Breast epithelium (tissue), 4 donors: ENCODE results near the gene POLN. TPM values are rescaled to one million over a fixed set of nuclear protein-coding genes. Genes with fewer than 3 reads are reported as not detected.

Experiments used
- DNase-seq, 2 donors: peaks; one replicate each; pipeline ENCODE4 v3.0.0-alpha.2; 2019; ENCODE audit warnings: low spot score in 2 of 2
- H3K27ac ChIP-seq, 2 donors: fragments of 200-600 bp; sonication (generic) in 1 of 2; one replicate each; pipeline ENCODE4 v1.5.1; 2016 to 2019; ENCODE audit warnings: mild to moderate bottlenecking in 1 of 2
- H3K27me3 ChIP-seq, 2 donors: fragments of 200-600 bp; sonication (generic) in 1 of 2; one replicate each; pipeline versions ENCODE4 v1.5.1 to v1.6.0; 2017 to 2019; ENCODE audit warnings: control low read depth in 1 of 2, mild to moderate bottlenecking in 1 of 2
- H3K36me3 ChIP-seq: fragments of 200-600 bp; one replicate; pipeline ENCODE4 v1.5.1; 2019
- H3K4me1 ChIP-seq, 2 donors: fragments of 200-600 bp; sonication (generic); one replicate each; pipeline ENCODE4 v1.5.1; 2016 to 2019; ENCODE audit warnings: control low read depth in 1 of 2
- H3K4me3 ChIP-seq, 3 donors: fragments of 200-600 bp; sonication (generic); 1 replicate in 2 of 3; 2 replicates in 1 of 3; pipeline ENCODE4 v1.5.1; 2016 to 2019; ENCODE audit warnings: mild to moderate bottlenecking in 3 of 3, moderate library complexity in 2 of 3
- H3K9me3 ChIP-seq, 2 donors: fragments of 200-600 bp; sonication (generic) in 1 of 2; one replicate each; pipeline ENCODE4 v1.5.1; 2016 to 2019; ENCODE audit warnings: control low read depth in 1 of 2
- POLR2A ChIP-seq: fragments of 450-650 bp; IDR thresholded peaks from one replicate; pipeline ENCODE4 v1.6.1; 2016; ENCODE audit warnings: antibody characterized with exemption, mild to moderate bottlenecking, moderate library complexity
- POLR2AphosphoS5 ChIP-seq, 3 donors: sonication (generic); formaldehyde crosslinking; IDR thresholded peaks; one replicate each; pipeline ENCODE4 v1.6.1; 2017; ENCODE audit warnings: antibody characterized with exemption in 3 of 3
- intact Hi-C: fragments of 100-400 bp; cut with DNase I; formaldehyde crosslinking; loops from one replicate; pipeline ENCODE4 v1.15.1; 2023; ENCODE audit warnings: low total_unique reads
- total RNA-seq, 3 donors: library from RNA; depleted of rRNA; stranded (reverse); fragments of >200 nt; gene quantifications; one replicate each; pipeline ENCODE4 v1.1.0, GENCODE V29; 2016
- TF ChIP-seq, protein P1 (sequence below), 3 donors: fragments of 450-650 bp; IDR thresholded peaks; one replicate each; pipeline ENCODE4 v1.5.1; 2016 to 2017; ENCODE audit warnings: antibody characterized with exemption in 3 of 3, mild to moderate bottlenecking in 3 of 3, moderate library complexity in 3 of 3

The POLN gene
- total RNA-seq, 3 donors from 2014 or later: 3.3 to 4.7 (median 4.3) TPM

DNA sequence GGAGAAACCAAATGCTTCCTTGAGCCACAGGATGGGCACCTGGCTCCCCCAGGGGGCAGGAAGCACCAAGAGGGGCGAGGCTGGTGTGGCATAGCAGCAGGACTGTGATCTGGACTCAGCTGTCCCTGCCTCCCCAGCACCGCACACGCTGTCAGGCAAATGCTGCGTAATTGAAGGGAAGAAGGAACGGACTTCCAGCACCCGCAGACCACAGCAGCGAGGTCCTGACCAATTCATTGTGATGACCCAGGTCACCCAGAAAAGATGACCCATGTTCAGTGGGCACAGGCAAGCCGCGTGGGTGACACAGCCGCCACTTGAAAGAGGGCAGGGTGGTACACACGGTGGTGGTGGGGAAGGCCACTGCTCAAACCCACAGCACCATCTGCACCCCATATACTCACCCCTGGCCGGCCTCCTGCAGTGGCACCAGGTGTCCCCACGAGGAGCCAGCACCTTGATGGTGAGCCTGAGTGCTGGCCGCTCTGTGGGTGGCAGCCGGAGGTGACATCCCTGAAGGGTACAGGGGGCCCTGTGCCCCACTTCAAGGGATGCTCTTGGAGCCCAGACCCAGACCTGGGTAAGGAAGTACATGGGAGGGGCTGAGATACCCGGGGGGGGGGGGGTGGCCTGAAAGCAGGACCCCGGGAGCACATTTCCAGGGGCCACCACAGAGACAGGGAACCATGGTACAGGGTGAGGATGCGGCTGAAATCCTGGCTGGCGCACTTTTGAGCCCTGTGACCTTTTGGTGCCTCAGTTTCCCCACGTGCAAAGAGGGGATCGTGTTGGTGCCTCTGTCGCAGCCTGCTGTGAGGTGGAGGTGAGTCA is 171.3 kb downstream of the POLN start:
- no peaks in the 10 kb centered on the region for H3K4me1 ChIP-seq
- H3K27ac ChIP-seq: no peak overlapping the region
- H3K27me3 ChIP-seq: peaks cover 0 to 15% of the 10 kb centered on the region in 2 donors
- intact Hi-C loops: no loop called here
- H3K9me3 ChIP-seq: no peaks in the 10 kb centered on the region
- TF ChIP-seq, protein P1, sequence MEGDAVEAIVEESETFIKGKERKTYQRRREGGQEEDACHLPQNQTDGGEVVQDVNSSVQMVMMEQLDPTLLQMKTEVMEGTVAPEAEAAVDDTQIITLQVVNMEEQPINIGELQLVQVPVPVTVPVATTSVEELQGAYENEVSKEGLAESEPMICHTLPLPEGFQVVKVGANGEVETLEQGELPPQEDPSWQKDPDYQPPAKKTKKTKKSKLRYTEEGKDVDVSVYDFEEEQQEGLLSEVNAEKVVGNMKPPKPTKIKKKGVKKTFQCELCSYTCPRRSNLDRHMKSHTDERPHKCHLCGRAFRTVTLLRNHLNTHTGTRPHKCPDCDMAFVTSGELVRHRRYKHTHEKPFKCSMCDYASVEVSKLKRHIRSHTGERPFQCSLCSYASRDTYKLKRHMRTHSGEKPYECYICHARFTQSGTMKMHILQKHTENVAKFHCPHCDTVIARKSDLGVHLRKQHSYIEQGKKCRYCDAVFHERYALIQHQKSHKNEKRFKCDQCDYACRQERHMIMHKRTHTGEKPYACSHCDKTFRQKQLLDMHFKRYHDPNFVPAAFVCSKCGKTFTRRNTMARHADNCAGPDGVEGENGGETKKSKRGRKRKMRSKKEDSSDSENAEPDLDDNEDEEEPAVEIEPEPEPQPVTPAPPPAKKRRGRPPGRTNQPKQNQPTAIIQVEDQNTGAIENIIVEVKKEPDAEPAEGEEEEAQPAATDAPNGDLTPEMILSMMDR (IDR thresholded peaks at IDR 0.05): no peak
- TF ChIP-seq POLR2A (no peak), POLR2AphosphoS5 (IDR thresholded peaks at IDR 0.05) (no peak)
- no peak overlapping the region for H3K4me3 ChIP-seq
- no peaks in the 10 kb centered on the region for H3K36me3 ChIP-seq
- DNase-seq: no peak

GRCh38 chr4:2069986-2070385 is 171.9 kb downstream of the POLN start:
- intact Hi-C loops: no loop called here
- no peak for DNase-seq
- no peaks in the 10 kb centered on the region for H3K36me3 ChIP-seq
- H3K9me3 ChIP-seq: no peaks in the 10 kb centered on the region
- H3K27ac ChIP-seq: no peak overlapping the region
- no peak for TF ChIP-seq POLR2A
- no peaks in the 10 kb centered on the region for H3K4me1 ChIP-seq
- H3K4me3 ChIP-seq: no peak overlapping the region
- peaks cover 0 to 15% of the 10 kb centered on the region in 2 donors for H3K27me3 ChIP-seq

GRCh38 chr4:2069161-2069971 is 172.6 kb downstream of the POLN start:
- no peak for DNase-seq
- Histone ChIP-seq H3K4me1 (no peaks in the 10 kb centered on the region), H3K27ac (no peak overlapping the region), H3K36me3 (no peaks in the 10 kb centered on the region), H3K27me3 (peaks cover 0 to 15% of the 10 kb centered on the region in 2 donors), H3K9me3 (no peaks in the 10 kb centered on the region), H3K4me3 (no peak overlapping the region)
- TF ChIP-seq POLR2A (no peak), POLR2AphosphoS5 (IDR thresholded peaks at IDR 0.05) (no peak)
- TF ChIP-seq, protein P1 (IDR thresholded peaks at IDR 0.05): no peak
- intact Hi-C loops: no loop called here

GRCh38 chr4:2068566-2068965 is 173.4 kb downstream of the POLN start:
- Histone ChIP-seq H3K9me3 (no peaks in the 10 kb centered on the region), H3K36me3 (no peaks in the 10 kb centered on the region), H3K27ac (no peak overlapping the region), H3K4me1 (no peaks in the 10 kb centered on the region), H3K4me3 (no peak overlapping the region), H3K27me3 (peaks cover 0 to 15% of the 10 kb centered on the region in 2 donors)
- no peak for DNase-seq
- intact Hi-C loops: no loop called here
- TF ChIP-seq POLR2AphosphoS5 (IDR thresholded peaks at IDR 0.05) (no peak), POLR2A (no peak)
- TF ChIP-seq, protein P1 (IDR thresholded peaks at IDR 0.05): no peak

GRCh38 chr4:2068198-2068470 is 173.8 kb downstream of the POLN start:
- intact Hi-C loops: no loop called here
- Histone ChIP-seq H3K36me3 (no peaks in the 10 kb centered on the region), H3K4me3 (no peak overlapping the region), H3K9me3 (no peaks in the 10 kb centered on the region), H3K27me3 (peaks cover 0 to 15% of the 10 kb centered on the region in 2 donors), H3K27ac (no peak overlapping the region), H3K4me1 (no peaks in the 10 kb centered on the region)
- no peak for DNase-seq
- TF ChIP-seq POLR2A (no peak), POLR2AphosphoS5 (IDR thresholded peaks at IDR 0.05) (no peak)
- TF ChIP-seq, protein P1 (IDR thresholded peaks at IDR 0.05): no peak
